IMR-90 (cell line): ENCODE results near the gene GNAT3.

Source experiments
- CTCF ChIP-seq: conservative IDR thresholded peaks from 2 replicates; pipeline ENCODE4 v1.5.1; 2012; ENCODE audit warnings: mild to moderate bottlenecking, low read depth, low read length, improper control_type of control experiment
- FOS ChIP-seq: fragments of 150-350 bp; IDR thresholded peaks from 2 replicates; pipeline ENCODE4 v1.6.1; 2016; ENCODE audit warnings: low read depth, low read length
- POLR2A ChIP-seq: IDR thresholded peaks from 2 replicates; pipeline ENCODE4 v1.6.1; 2012; ENCODE audit warnings: mild to moderate bottlenecking, low read depth, low read length
- RAD21 ChIP-seq: IDR thresholded peaks from 2 replicates; pipeline ENCODE4 v1.6.1; 2012; ENCODE audit warnings: low read length, improper control_type of control experiment
- RFX5 ChIP-seq: IDR thresholded peaks from 2 replicates; pipeline ENCODE4 v1.8.0; 2012; ENCODE audit warnings: low read depth, mild to moderate bottlenecking, low read length, moderate library complexity
- SMC3 ChIP-seq: fragments of 150-350 bp; IDR thresholded peaks from 2 replicates; pipeline ENCODE4 v1.6.1; 2016; ENCODE audit warnings: low read depth, mild to moderate bottlenecking, antibody characterized with exemption, low read length, moderate library complexity
- TF ChIP-seq, protein P1 (sequence below): fragments of 150-350 bp; IDR thresholded peaks from 2 replicates; pipeline ENCODE4 v1.6.1; 2016; ENCODE audit warnings: low read depth, mild to moderate bottlenecking, low read length, moderate library complexity, borderline replicate concordance

- TF ChIP-seq POLR2A (no peak), CTCF (no peak), RAD21 (no peak), RFX5 (no peak), FOS (no peak), SMC3 (no peak)
- TF ChIP-seq, protein P1, sequence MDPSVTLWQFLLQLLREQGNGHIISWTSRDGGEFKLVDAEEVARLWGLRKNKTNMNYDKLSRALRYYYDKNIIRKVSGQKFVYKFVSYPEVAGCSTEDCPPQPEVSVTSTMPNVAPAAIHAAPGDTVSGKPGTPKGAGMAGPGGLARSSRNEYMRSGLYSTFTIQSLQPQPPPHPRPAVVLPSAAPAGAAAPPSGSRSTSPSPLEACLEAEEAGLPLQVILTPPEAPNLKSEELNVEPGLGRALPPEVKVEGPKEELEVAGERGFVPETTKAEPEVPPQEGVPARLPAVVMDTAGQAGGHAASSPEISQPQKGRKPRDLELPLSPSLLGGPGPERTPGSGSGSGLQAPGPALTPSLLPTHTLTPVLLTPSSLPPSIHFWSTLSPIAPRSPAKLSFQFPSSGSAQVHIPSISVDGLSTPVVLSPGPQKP: no peak
Measured at GRCh38 chr7:80476035-80476434, 35.8 kb downstream of the GNAT3 start.
